GDM1 (cell line): ENCODE data around the gene KHDRBS2.
"Not testable (repeated sequence)": the region's sequence is repeated elsewhere in the genome, so short reads cannot be mapped to it uniquely, and the experiment has no call there.

ENCODE experiments used
- DNase-seq: peaks from one replicate; lab custom pipeline; 2025; lab: John Stamatoyannopoulos, UW

Gene KHDRBS2

DNA sequence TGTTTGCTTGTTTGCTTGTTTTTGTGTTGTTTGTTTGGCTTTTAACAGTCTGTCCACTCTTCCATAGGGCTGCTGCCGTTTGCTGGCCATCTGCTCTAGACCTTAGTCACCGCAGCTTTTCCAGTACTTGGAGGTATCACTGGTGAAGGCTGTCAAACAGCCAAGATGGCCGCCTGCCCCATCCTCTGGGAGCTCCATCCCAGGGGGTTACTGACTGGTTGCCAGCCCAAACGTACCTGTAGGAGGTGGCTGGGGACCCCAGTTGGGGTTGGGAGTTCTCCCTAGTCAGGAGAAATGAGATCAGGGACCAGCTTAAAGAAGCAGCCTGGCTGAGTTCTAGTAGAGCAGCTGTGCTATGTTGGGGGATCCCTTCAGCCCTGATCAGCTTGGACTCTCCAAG, 418.4 kb downstream of the KHDRBS2 start:
- no peak for DNase-seq

GRCh38 chr6:61857541-61857940, 428.5 kb downstream of the KHDRBS2 start:
- no peak for DNase-seq

DNA sequence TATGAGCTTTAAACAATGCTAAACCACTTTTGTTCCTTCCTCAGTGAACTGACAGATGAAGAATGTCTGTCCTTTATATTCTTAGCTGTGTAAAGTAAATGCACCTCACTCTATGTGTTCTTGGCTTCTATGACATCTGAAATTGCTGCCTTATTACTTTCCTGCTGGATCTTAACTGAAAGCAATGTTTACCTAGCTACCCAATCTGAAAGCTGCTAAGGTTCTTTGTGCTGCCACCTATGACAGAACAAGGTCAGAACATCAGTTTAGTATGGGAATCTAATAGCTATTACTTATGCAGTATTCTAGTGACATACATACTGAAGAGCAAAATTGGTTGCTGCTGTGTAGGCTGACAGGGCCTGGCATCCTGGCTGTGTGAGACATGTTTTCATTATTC, 444.1 kb downstream of the KHDRBS2 start:
- no peak for DNase-seq

- DNase-seq, result no peak
These were observed 450.8 kb downstream of the KHDRBS2 start for GRCh38 chr6:61835237-61835636.

DNA sequence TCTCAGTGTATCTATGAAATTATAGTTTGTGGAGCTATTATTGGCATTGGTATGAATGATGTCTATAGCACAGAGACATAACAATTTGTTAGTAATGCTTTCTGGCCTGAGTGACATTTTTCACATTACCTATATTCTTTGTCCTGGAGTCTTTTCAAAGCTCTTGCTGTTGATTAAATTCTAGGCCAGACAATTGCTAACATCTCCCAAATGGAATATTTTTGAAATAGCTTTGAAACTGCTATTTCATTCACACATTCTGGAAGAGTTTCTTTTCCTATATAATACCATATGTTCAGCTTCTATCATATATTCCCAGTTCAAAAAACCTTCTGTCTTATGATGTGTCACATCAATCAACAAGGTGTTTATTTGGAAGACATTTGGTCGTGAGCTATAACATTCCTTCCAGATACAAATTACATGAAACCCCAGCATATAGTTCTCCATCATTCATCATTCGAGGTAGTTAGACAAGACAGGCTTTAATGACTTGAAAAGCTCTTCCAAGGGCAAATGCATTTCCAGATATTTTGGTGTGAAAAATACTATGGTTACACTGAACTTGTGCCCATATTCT, 452.8 kb downstream of the KHDRBS2 start:
- no peak for DNase-seq

DNA sequence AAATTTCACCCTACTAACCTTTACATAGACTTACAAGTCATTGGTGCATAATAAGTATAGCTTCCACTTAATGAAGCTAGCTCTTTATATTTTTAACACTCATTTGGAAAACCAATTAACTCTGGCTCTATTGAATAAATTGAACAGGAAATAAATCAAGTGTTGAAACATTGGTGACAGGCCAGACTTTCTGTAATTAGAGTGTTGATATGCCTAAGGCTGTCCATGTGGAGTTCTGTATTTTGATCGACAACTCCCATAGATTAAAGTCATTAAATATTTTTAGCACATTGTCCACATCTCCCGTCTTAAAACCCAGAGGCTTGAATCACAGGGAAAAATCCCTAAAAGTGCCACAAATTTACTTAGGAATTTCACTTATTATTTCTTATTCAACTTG, 468.3 kb downstream of the KHDRBS2 start:
- no peak for DNase-seq

- DNase-seq, result no peak
These were observed 476.0 kb downstream of the KHDRBS2 start for GRCh38 chr6:61810047-61810446.

- no peak for DNase-seq
These were observed 476.9 kb downstream of the KHDRBS2 start for GRCh38 chr6:61809004-61809595.

GRCh38 chr6:61787998-61788397, 498.0 kb downstream of the KHDRBS2 start:
- no peak for DNase-seq

- not testable (repeated sequence) for DNase-seq
These were observed 516.6 kb downstream of the KHDRBS2 start for GRCh38 chr6:61769446-61769845.

GRCh38 chr6:61755739-61756138, 530.3 kb downstream of the KHDRBS2 start:
- DNase-seq, result no peak

DNA sequence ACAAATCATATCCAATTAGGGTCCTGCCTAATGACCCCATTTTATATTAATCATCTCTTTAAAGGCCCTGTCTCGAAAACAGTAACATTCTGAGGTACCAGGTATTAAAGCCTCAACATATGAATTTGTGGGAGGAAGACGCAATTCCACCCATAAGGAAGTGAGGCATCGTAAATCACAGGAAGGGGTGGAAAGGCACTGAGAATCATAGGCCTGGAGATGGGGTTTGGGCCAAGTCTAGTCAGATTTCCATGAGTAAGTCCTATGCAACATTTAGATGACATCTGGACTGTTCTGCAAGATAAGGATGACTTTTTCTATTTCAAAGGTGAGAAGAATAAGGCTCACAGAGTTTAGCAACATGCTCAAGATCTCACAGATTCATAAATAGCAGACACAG, 534.0 kb downstream of the KHDRBS2 start:
- DNase-seq, result no peak

DNA sequence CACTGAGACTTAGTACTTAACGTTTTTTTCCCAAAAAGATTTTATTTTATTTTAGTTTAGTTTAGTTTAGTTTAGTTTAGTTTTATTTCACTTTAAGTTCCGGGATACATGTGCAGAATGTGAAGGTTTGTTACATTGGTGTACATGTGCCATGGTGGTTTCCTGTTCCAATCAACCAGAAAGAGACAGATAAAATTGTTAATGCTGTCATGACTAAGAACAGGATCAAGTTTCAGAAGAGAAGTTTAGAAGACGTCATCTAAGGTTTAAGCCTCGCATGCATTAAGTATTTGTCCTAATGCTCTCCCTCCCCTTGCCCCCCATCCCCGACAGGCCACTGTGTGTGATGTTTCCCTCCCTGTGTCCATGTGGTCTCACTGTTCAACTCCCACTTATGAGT, 540.0 kb downstream of the KHDRBS2 start:
- no peak for DNase-seq

- DNase-seq, result no peak
These were observed 574.2 kb downstream of the KHDRBS2 start for GRCh38 chr6:61711849-61712248.

GRCh38 chr6:61688165-61688564, 597.9 kb downstream of the KHDRBS2 start:
- no peak for DNase-seq

DNA sequence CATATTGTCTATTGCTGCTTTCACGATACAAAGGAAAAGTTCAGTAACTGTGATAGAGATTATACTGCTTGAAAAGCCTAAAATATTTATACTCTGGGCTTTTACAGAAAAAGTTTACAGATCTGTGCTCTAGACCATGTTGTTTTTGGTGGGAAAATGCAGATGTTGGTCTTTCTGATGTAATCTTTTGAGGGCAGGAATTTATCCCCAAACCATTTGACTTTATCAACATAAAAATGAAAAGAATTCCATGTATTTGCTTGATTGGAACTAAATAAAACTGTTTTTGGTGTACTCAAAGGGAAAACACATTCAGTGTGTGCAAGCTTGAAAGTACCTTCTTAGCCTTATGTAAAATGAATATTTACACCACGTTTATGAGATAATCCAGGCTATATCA, 603.5 kb downstream of the KHDRBS2 start:
- no peak for DNase-seq

DNA sequence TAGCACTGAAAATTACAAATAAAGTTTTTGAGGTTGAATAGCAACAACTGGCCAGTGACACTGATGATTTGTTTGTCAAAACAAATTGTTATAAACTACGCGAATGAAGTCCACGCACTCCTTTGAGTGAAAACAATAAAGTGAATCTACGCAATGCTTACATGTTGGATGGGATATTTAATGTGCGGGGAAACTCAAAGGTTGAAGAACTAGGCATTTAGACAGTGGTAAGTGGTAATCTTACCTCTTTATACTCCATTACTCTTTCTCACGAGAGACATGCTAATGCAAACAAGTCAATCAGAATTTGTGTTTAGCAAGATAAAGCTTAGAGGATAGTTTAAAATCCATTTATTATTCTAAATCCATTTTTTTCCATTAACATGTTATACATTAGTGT, 606.4 kb downstream of the KHDRBS2 start:
- DNase-seq, result no peak

DNA sequence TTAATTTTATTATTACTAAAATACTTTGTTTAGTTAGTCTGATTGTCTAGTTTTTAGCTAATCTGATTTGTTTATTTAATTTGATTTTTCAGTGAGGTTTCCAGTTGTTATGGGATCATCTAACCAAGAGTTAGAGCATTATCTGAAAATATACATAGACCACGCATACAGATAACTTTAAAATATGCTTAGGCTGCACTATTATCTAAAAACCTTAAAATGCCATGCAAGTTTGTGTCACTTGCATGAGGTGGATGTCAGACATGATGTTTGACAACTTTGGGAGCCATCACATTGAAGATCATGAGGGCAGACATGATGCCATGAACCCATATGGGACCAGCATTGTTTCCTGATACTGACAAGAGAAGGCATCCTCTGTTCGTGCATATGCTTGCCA, 610.3 kb downstream of the KHDRBS2 start:
- no peak for DNase-seq

DNA sequence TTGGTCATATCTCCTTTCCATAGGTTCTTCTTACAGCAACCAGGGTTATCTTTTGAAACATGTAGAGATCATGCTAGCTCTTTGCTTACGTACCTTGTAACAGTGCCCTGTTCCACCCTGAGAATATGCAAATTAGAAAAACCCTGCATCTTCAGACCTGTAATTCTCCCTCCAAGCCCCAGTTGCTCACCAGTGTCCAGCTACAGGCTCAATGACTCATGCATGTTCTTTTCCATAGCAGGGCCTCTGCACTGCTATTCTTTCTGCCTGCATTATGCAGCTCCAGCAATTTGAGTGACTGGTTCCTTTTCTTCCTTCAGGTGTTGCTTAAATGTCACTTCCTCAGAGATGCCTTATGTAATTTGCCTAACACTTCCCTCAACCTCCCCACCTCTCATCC, 636.2 kb downstream of the KHDRBS2 start:
- no peak for DNase-seq

DNA sequence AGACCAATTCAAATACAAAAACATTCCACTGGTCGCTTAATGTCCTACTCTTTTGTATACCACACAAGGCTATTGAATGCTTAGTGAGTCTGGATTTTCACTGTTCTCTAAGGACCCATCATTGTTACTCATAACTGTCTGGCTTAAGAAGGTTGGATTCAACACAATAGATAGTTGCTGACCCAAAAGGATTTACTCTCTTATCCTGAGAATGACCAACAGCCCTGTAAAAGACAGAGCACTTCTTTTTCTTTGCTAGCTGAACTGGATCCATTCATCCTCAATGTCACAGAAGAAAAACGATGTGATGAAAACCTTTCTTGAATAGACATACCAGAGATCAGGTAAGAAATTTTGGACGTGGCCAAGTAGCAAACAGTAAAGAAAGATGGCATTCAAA, 645.6 kb downstream of the KHDRBS2 start:
- DNase-seq, result no peak
